Measurements from ENCODE around the gene COL25A1. TPM values are rescaled to one million over a fixed set of nuclear protein-coding genes. Genes with fewer than 3 reads are reported as not detected.

Gene COL25A1
- total RNA-seq, 1 donor from 2014 or later: 0.35 TPM

GRCh38 chr4:108950158-108950915 lies 352.1 kb downstream of the COL25A1 start:
- Histone ChIP-seq H3K27ac (no peak overlapping the region), H3K9me3 (no peaks in the 10 kb centered on the region), H3K36me3 (no peaks in the 10 kb centered on the region), H3K4me1 (no peaks in the 10 kb centered on the region), H3K27me3 (ENCODE audit: low read depth) (no peaks in the 10 kb centered on the region), H3K4me3 (no peak overlapping the region)
- DNase-seq: no peak
- no peak for TF ChIP-seq CTCF (IDR thresholded peaks at IDR 0.05)
- intact Hi-C loops (cut with DNase I): no loop called here
- ATAC-seq: no peak

GRCh38 chr4:108947526-108947925 lies 354.9 kb downstream of the COL25A1 start:
- Histone ChIP-seq H3K4me1 (no peaks in the 10 kb centered on the region), H3K27me3 (ENCODE audit: low read depth) (no peaks in the 10 kb centered on the region), H3K4me3 (no peak overlapping the region), H3K9me3 (no peaks in the 10 kb centered on the region), H3K36me3 (no peaks in the 10 kb centered on the region), H3K27ac (no peak overlapping the region)
- intact Hi-C loops (cut with DNase I): no loop called here
- DNase-seq (no peak), ATAC-seq (no peak)
- TF ChIP-seq CTCF (IDR thresholded peaks at IDR 0.05): no peak

GRCh38 chr4:108946237-108946636 lies 356.2 kb downstream of the COL25A1 start:
- no peak for ATAC-seq

GRCh38 chr4:108943976-108944591 lies 358.4 kb downstream of the COL25A1 start:
- H3K4me1 ChIP-seq: no peaks in the 10 kb centered on the region
- no peaks in the 10 kb centered on the region for H3K27me3 ChIP-seq (ENCODE audit: low read depth)

More at GRCh38 chr4:108946237-108946636, 356.2 kb downstream of the COL25A1 start:
- Histone ChIP-seq H3K9me3 (no peaks in the 10 kb centered on the region), H3K36me3 (no peaks in the 10 kb centered on the region), H3K4me1 (no peaks in the 10 kb centered on the region), H3K27ac (no peak overlapping the region), H3K27me3 (ENCODE audit: low read depth) (no peaks in the 10 kb centered on the region), H3K4me3 (no peak overlapping the region)
- intact Hi-C loops (cut with DNase I): no loop called here
- no peak for DNase-seq
- TF ChIP-seq CTCF (IDR thresholded peaks at IDR 0.05): no peak

GRCh38 chr4:108943371-108943770 lies 359.1 kb downstream of the COL25A1 start:
- TF ChIP-seq CTCF (IDR thresholded peaks at IDR 0.05): no peak
- Histone ChIP-seq H3K9me3 (no peaks in the 10 kb centered on the region), H3K4me1 (no peaks in the 10 kb centered on the region), H3K27me3 (ENCODE audit: low read depth) (no peaks in the 10 kb centered on the region), H3K4me3 (no peak overlapping the region), H3K27ac (no peak overlapping the region), H3K36me3 (no peaks in the 10 kb centered on the region)
- intact Hi-C loops (cut with DNase I): no loop called here
- DNase-seq (no peak), ATAC-seq (no peak)

More at GRCh38 chr4:108943976-108944591, 358.4 kb downstream of the COL25A1 start:
- TF ChIP-seq CTCF (IDR thresholded peaks at IDR 0.05): no peak
- DNase-seq (no peak), ATAC-seq (no peak)
- Histone ChIP-seq H3K9me3 (no peaks in the 10 kb centered on the region), H3K36me3 (no peaks in the 10 kb centered on the region), H3K27ac (no peak overlapping the region), H3K4me3 (no peak overlapping the region)
- intact Hi-C loops (cut with DNase I): no loop called here
